ENCODE measurements around the gene TMEM150A. TPM values are rescaled to one million over a fixed set of nuclear protein-coding genes. Genes with fewer than 3 reads are reported as not detected.

TMEM150A gene
- total and polyA plus RNA-seq, 2 of the 13 experiments (the other 11 are each of a cell fraction or from before 2014, with no cell fraction given): 30.1 to 70.4 TPM

GRCh38 chr2:85584857-85585780 is 17.4 kb downstream of the TMEM150A start (continued):
- TF ChIP-seq KIAA2018 (CRISPR knock-in tag; IDR thresholded peaks at IDR 0.05; ENCODE audit: borderline replicate concordance): no peak
- TF ChIP-seq PTBP1 (IDR thresholded peaks at IDR 0.05; ENCODE audit: low read depth, low read length, poor library complexity, severe bottlenecking): no peak
- no peak for TF ChIP-seq USF2 (IDR thresholded peaks at IDR 0.05; ENCODE audit: low read depth, low read length)
- no peak; the same call in 1 of the 2 replicates for TF ChIP-seq USF2 (CRISPR knock-in tag; IDR thresholded peaks at IDR 0.05; ENCODE audit: borderline replicate concordance)
- peak; percentile 40; the same call in 1 of the 2 replicates for TF ChIP-seq ZNF274 (CRISPR knock-in tag; IDR thresholded peaks at IDR 0.05)
- no peak for TF ChIP-seq MATR3 (CRISPR knock-in tag; IDR thresholded peaks at IDR 0.05)
- no peak for TF ChIP-seq ZNF20 (CRISPR knock-in tag; IDR thresholded peaks at IDR 0.05)
- TF ChIP-seq SP2 (CRISPR knock-in tag; IDR thresholded peaks at IDR 0.05): no peak
- no peak for TF ChIP-seq ZNF513 (CRISPR knock-in tag; conservative IDR thresholded peaks at IDR 0.05)
- TF ChIP-seq ZNF616 (CRISPR knock-in tag; IDR thresholded peaks at IDR 0.05; ENCODE audit: low read depth): peak; percentile 29; the same call in 1 of the 2 replicates
- TF ChIP-seq HMG20A (CRISPR knock-in tag; IDR thresholded peaks at IDR 0.05; ENCODE audit: borderline replicate concordance): peak; percentile 75; the same call in 1 of the 2 replicates
- 0 out of 2 replicates have a peak, but pooled peaks have one; percentile 13 for TF ChIP-seq ZBTB38 (CRISPR knock-in tag; IDR thresholded peaks at IDR 0.05)
- no peak for TF ChIP-seq CBX1 (IDR thresholded peaks at IDR 0.05; ENCODE audit: low read depth)
- 0 out of 2 replicates have a peak, but pooled peaks have one; percentile 40 for TF ChIP-seq PAX8 (CRISPR knock-in tag; IDR thresholded peaks at IDR 0.05; ENCODE audit: borderline replicate concordance)
- peak; percentile 96 for TF ChIP-seq ZMYM3 (CRISPR knock-in tag; IDR thresholded peaks at IDR 0.05)
